Type B pancreatic cell (in vitro differentiated cells): Measurements from ENCODE around the gene MCM8. TPM values are rescaled to one million over a fixed set of nuclear protein-coding genes. Genes with fewer than 3 reads are reported as not detected.

Source experiments
- DNase-seq: peaks from one replicate; pipeline ENCODE4 v3.0.0; 2021; ENCODE audit warnings: mixed read lengths; ENCODE audit not compliant: unreplicated experiment; ENCODE audit errors: extremely low spot score
- H3K27ac Mint-ChIP-seq: 2 replicates; pipeline ENCODE4 v1.8.0; 2021; ENCODE audit warnings: mild to moderate bottlenecking, mixed read lengths
- H3K27me3 Mint-ChIP-seq: 2 replicates; pipeline ENCODE4 v1.8.0; 2021; ENCODE audit warnings: mixed read lengths
- H3K36me3 Mint-ChIP-seq: 2 replicates; pipeline ENCODE4 v1.8.0; 2021; ENCODE audit warnings: mixed read lengths
- H3K4me1 Mint-ChIP-seq: one replicate; pipeline ENCODE4 v1.8.0; 2021; ENCODE audit warnings: mixed read lengths; ENCODE audit not compliant: unreplicated experiment
- H3K4me3 Mint-ChIP-seq: 2 replicates; pipeline ENCODE4 v1.8.0; 2021; ENCODE audit warnings: mild to moderate bottlenecking, mixed read lengths
- H3K9me3 Mint-ChIP-seq: 2 replicates; pipeline ENCODE4 v1.8.0; 2021; ENCODE audit warnings: mixed read lengths
- total RNA-seq: library from RNA; stranded (reverse); gene quantifications from 2 replicates; pipeline ENCODE4 v1.2.1, GENCODE V29; 2021; ENCODE audit warnings: low replicate concordance
- TF ChIP-seq, protein P1 (sequence below): fragments of 200-600 bp; sonication (generic); conservative IDR thresholded peaks from 2 replicates; pipeline ENCODE4 v1.5.0; 2021; ENCODE audit warnings: antibody characterized with exemption, mild to moderate bottlenecking

The MCM8 gene
- total RNA-seq, 1 donor from 2014 or later = 19.9 TPM

DNA sequence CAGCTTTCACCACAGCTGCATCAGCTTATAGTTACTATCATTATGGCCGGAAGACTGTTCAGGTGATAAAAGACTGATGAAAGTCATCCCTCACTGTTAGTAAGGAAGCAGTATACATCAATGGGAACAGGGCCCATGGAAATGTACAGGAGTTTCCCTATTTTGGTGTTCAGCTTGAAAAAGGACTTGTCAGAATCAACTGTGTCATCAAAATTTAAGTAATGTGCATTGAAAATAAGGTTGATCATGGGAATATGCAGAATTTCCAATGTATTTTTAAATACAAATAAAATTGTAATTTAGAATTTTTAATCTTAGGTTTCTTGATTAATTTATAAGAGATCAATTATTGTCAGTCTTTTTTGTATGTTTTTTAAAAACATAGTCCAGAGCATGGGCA, 86.6 kb downstream of the MCM8 start:
- TF ChIP-seq, protein P1, sequence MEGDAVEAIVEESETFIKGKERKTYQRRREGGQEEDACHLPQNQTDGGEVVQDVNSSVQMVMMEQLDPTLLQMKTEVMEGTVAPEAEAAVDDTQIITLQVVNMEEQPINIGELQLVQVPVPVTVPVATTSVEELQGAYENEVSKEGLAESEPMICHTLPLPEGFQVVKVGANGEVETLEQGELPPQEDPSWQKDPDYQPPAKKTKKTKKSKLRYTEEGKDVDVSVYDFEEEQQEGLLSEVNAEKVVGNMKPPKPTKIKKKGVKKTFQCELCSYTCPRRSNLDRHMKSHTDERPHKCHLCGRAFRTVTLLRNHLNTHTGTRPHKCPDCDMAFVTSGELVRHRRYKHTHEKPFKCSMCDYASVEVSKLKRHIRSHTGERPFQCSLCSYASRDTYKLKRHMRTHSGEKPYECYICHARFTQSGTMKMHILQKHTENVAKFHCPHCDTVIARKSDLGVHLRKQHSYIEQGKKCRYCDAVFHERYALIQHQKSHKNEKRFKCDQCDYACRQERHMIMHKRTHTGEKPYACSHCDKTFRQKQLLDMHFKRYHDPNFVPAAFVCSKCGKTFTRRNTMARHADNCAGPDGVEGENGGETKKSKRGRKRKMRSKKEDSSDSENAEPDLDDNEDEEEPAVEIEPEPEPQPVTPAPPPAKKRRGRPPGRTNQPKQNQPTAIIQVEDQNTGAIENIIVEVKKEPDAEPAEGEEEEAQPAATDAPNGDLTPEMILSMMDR = no peak
- no peak overlapping the region for H3K4me3 Mint-ChIP-seq
- H3K36me3 Mint-ChIP-seq = peaks cover 21% of the 10 kb centered on the region

DNA sequence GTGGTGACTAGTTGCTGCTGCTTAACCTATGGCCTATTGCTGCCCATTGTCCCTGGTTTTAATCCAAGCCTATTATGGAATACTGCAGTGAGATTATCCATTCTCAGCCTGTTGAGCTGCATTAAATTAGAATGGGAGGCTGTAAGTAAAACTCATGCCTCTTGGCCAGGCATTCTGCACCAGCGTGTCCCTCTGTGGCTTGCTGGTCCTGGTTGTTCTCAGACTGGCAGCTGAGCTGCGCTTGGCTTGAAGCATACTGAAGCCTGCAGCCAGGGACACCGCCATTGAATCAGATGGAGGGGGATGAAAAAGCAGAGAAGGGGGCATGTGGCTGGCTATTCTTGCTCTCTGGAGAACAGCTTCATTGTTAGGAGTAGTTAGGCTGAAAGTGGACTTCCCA, 87.8 kb downstream of the MCM8 start:
- Mint-ChIP-seq H3K9me3 (no peaks in the 10 kb centered on the region), H3K27ac (no peak overlapping the region), H3K4me3 (no peak overlapping the region), H3K36me3 (peaks cover 25% of the 10 kb centered on the region), H3K27me3 (no peaks in the 10 kb centered on the region), H3K4me1 (no peaks in the 10 kb centered on the region)
- DNase-seq = no peak
- TF ChIP-seq, protein P1 = no peak

More for the DNA sequence above, 86.6 kb downstream of the MCM8 start:
- H3K27ac Mint-ChIP-seq = no peak overlapping the region
- H3K4me1 Mint-ChIP-seq = no peaks in the 10 kb centered on the region
- no peaks in the 10 kb centered on the region for H3K9me3 Mint-ChIP-seq
- no peak for DNase-seq
- H3K27me3 Mint-ChIP-seq = no peaks in the 10 kb centered on the region

DNA sequence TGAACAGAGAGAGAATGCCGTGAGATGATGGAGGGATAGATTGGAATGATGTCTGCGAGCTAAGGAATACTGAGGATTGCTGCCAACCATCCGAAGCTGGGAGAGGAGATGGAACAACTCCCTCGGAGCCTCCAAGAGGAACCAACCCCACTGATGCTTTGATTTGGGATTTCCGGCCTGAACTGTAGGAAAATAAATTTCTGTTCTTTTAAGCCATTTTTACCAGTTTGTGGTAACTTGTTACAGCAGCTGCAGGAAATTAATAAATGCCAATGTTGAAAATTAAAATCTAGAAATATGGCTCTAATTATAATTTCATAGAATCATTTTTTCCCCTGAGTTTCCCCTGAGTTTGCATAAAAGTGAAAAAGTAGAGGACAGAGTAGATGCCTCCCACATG, 89.3 kb downstream of the MCM8 start:
- H3K4me3 Mint-ChIP-seq = no peak overlapping the region
- no peaks in the 10 kb centered on the region for H3K9me3 Mint-ChIP-seq
- DNase-seq = no peak
- peaks cover 15% of the 10 kb centered on the region for H3K36me3 Mint-ChIP-seq
- no peaks in the 10 kb centered on the region for H3K27me3 Mint-ChIP-seq
- TF ChIP-seq, protein P1 = no peak
- no peak overlapping the region for H3K27ac Mint-ChIP-seq
- no peaks in the 10 kb centered on the region for H3K4me1 Mint-ChIP-seq

DNA sequence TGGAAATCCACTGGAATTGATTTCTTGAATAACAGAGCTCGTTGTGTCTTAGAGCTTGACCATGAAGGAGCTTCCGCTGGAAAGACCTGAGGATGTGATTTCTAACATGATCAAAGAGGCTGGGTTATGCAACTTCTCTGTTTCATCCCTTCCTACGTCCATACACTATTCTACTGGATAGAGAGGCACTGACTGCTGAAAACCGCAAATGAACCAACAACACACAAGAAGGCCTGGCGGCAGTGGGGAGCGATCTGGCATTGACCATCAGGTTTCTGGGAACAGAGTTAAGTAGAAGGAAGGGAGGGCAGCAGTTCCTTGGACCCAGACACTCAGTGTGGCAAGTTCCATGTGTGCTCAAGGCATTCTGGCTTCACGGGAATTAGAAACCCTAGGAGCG, 90.1 kb downstream of the MCM8 start:
- peaks cover 14% of the 10 kb centered on the region for H3K36me3 Mint-ChIP-seq
- no peak overlapping the region for H3K27ac Mint-ChIP-seq

GRCh38 chr20:6040958-6041807, 90.7 kb downstream of the MCM8 start:
- Mint-ChIP-seq H3K27ac (no peak overlapping the region), H3K27me3 (no peaks in the 10 kb centered on the region), H3K4me3 (no peak overlapping the region), H3K36me3 (peaks cover 14% of the 10 kb centered on the region), H3K4me1 (no peaks in the 10 kb centered on the region), H3K9me3 (no peaks in the 10 kb centered on the region)
- DNase-seq = no peak
- TF ChIP-seq, protein P1 = no peak

More for the DNA sequence above, 90.1 kb downstream of the MCM8 start:
- Mint-ChIP-seq H3K4me1 (no peaks in the 10 kb centered on the region), H3K27me3 (no peaks in the 10 kb centered on the region), H3K4me3 (no peak overlapping the region), H3K9me3 (no peaks in the 10 kb centered on the region)
- DNase-seq = no peak
- TF ChIP-seq, protein P1 = no peak
